ENCODE data around the gene CXCR6.

- TF ChIP-seq POLR2A (IDR thresholded peaks at IDR 0.05), result no peak
- TF ChIP-seq, protein P1, sequence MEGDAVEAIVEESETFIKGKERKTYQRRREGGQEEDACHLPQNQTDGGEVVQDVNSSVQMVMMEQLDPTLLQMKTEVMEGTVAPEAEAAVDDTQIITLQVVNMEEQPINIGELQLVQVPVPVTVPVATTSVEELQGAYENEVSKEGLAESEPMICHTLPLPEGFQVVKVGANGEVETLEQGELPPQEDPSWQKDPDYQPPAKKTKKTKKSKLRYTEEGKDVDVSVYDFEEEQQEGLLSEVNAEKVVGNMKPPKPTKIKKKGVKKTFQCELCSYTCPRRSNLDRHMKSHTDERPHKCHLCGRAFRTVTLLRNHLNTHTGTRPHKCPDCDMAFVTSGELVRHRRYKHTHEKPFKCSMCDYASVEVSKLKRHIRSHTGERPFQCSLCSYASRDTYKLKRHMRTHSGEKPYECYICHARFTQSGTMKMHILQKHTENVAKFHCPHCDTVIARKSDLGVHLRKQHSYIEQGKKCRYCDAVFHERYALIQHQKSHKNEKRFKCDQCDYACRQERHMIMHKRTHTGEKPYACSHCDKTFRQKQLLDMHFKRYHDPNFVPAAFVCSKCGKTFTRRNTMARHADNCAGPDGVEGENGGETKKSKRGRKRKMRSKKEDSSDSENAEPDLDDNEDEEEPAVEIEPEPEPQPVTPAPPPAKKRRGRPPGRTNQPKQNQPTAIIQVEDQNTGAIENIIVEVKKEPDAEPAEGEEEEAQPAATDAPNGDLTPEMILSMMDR (IDR thresholded peaks at IDR 0.05 in 4 of 5, conservative IDR thresholded peaks at IDR 0.05 in 1 of 5), result no peak
Observed at GRCh38 chr3:45966950-45967640, 23.8 kb downstream of the CXCR6 start.

Data from gastrocnemius medialis (tissue), 4 donors.